ENCODE results near the gene SERBP1.
"Not testable (repeated sequence)": the region's sequence is repeated elsewhere in the genome, so short reads cannot be mapped to it uniquely, and the experiment has no call there.

DNA sequence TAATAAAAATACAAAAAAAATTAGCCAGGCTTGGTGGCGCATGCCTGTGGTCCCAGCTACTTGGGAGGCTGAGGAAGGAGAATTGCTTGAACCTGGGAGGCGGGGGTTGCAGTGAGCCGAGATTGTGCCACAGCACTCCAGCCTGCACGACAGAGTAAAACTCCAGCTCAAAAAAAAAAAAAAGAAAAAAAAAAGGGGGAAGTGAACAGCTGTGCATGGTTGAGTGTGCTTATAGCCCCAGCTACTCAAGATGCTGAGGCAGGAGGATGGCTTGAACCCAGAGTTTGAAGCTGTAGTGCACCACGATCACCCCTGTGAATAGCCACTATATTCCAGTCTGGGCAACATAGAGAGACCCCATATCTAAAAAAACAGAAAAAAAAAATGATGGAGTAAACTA lies 15.8 kb upstream of the SERBP1 start:
- TF ChIP-seq, protein P1, sequence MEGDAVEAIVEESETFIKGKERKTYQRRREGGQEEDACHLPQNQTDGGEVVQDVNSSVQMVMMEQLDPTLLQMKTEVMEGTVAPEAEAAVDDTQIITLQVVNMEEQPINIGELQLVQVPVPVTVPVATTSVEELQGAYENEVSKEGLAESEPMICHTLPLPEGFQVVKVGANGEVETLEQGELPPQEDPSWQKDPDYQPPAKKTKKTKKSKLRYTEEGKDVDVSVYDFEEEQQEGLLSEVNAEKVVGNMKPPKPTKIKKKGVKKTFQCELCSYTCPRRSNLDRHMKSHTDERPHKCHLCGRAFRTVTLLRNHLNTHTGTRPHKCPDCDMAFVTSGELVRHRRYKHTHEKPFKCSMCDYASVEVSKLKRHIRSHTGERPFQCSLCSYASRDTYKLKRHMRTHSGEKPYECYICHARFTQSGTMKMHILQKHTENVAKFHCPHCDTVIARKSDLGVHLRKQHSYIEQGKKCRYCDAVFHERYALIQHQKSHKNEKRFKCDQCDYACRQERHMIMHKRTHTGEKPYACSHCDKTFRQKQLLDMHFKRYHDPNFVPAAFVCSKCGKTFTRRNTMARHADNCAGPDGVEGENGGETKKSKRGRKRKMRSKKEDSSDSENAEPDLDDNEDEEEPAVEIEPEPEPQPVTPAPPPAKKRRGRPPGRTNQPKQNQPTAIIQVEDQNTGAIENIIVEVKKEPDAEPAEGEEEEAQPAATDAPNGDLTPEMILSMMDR (conservative IDR thresholded peaks at IDR 0.05; ENCODE audit: low read depth, low read length), result not testable (repeated sequence)
- not testable (repeated sequence) for TF ChIP-seq EZH2 (IDR thresholded peaks at IDR 0.05; ENCODE audit: borderline replicate concordance, low read depth, low read length, poor library complexity, severe bottlenecking)

Data from A673 (cell line).